GM12874 (cell line): Measurements from ENCODE around the gene NFATC2.

Experiments
- CTCF ChIP-seq: IDR thresholded peaks from 2 replicates; pipeline ENCODE4 v1.5.1; 2011; ENCODE audit warnings: low read depth, mild to moderate bottlenecking, control low read depth, low read length, moderate library complexity; ENCODE audit not compliant: insufficient read depth

NFATC2 gene

GRCh38 chr20:51460569-51461265 lies 81.8 kb downstream of the NFATC2 start:
- TF ChIP-seq CTCF, result no peak

DNA sequence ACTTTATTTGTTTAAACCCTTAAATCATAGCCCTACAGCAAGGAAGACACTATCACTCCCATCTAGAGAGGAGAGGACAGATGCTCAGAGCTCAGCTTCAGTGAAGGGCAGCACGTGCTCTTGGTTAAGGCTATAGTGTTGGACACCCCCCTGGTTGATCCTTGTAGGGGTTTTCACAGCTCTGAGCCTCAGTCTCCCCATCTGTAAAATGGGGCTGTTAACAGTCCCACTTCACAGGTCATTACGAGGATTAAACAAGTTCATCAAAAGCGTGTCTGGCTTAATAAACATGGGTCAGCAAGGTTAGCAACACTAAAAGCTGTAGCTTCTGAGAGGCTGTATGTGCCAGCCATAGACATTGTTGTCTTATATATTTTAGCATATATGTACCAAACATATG lies 82.4 kb downstream of the NFATC2 start:
- no peak for TF ChIP-seq CTCF

- TF ChIP-seq CTCF, result no peak
These were observed 83.6 kb downstream of the NFATC2 start for GRCh38 chr20:51458751-51459439.

DNA sequence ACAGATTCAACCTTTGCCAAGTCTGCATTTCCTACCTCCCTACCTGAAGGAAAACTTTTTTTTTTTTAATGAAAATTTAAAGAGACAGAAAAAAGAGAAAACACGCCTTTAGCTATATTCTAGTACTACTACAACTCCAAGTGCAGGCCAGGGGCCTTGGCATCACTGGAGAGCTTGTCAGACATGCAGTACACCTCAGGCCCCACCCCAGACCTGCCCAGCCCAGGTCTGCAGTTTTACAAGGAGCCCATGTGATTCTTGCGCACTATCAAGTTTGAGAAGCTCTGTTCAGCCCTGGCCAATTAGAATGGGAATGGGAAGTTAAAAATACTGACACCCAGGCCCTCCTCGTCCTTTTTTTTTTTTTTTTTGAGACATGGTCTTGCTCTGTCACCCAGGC lies 85.0 kb downstream of the NFATC2 start:
- no peak for TF ChIP-seq CTCF

DNA sequence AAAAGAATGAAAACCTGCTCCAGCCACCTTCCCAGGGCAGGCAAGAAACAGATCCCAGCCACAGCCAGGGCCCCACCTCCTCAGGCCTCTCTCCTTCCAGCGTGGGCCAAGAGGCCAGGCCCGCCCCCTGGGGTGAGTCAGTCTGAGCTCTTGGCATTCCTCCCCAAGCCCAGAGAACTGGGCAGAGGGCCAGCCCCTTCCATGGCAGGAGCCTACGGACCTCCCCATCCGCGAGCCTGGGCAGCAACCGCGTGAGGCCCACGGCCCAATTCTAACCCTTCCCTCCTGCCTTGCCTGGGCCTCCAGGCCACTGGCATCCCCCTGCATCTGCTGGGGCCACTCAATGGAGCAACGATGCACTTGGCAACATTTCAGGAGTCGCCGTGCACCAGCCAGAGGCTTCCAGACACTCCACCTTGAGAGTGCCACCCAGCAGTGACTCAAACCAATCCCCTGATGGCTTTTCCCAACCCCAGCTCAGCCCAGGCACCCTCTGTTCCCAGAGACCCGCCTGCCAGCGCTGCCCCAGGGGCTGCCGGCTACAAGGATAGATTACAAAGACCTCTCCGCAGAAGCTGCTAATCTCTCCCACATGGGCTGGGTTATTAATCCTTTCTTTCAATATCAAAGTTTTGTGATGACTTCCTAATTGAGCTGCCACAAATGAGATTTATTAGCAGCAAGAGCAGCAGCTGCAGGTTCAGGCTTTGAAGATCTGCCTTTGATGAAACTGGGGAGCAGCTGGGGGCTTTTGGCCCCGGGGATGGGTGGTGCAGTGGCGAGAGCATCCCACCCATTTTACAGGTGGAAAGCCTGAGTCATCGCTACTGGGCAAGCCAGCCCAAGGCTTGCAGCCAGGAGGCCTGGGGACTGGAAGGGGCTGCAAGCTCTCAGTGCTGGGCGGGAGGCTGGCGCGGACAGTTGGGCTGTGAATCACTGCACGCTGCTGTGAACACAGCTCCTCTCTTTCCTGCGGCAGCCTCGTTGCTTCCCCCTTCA lies 85.7 kb downstream of the NFATC2 start:
- no peak for TF ChIP-seq CTCF

GRCh38 chr20:51454250-51454865 lies 88.2 kb downstream of the NFATC2 start:
- TF ChIP-seq CTCF, result no peak
